HepG2 (cell line): Measurements from ENCODE around the gene VSIG10L2.

Experiments used
- BRCA1 ChIP-seq: sonication (generic); formaldehyde crosslinking; IDR thresholded peaks from 2 replicates; pipeline ENCODE4 v1.4.0; 2020; ENCODE audit warnings: missing genetic modification reagents
- CC2D1A ChIP-seq: sonication (generic); formaldehyde crosslinking; IDR thresholded peaks from 2 replicates; pipeline ENCODE4 v1.8.1; 2023; ENCODE audit warnings: mild to moderate bottlenecking, missing genetic modification reagents
- DPF2 ChIP-seq: sonication (generic); formaldehyde crosslinking; IDR thresholded peaks from 2 replicates; pipeline ENCODE4 v1.4.0; 2020; ENCODE audit warnings: mild to moderate bottlenecking, low read depth, missing genetic modification reagents, borderline replicate concordance
- PBX3 ChIP-seq: sonication (generic); formaldehyde crosslinking; IDR thresholded peaks from 2 replicates; pipeline ENCODE4 v1.8.1; 2023; ENCODE audit warnings: missing genetic modification reagents, inconsistent platforms, borderline replicate concordance
- ZFYVE20 ChIP-seq: sonication (generic); formaldehyde crosslinking; IDR thresholded peaks from 2 replicates; pipeline ENCODE4 v1.8.0; 2023; ENCODE audit warnings: low read depth, mild to moderate bottlenecking, moderate library complexity, missing genetic modification reagents, borderline replicate concordance
- ZNF629 ChIP-seq: sonication (generic); formaldehyde crosslinking; conservative IDR thresholded peaks from 2 replicates; pipeline ENCODE4 v1.5.0; 2020; ENCODE audit warnings: missing genetic modification reagents
- TF ChIP-seq, protein P1 (sequence below): sonication (generic); formaldehyde crosslinking; IDR thresholded peaks from 2 replicates; pipeline ENCODE4 v1.4.0; 2020; ENCODE audit warnings: missing genetic modification reagents
- TF ChIP-seq, protein P2 (sequence below): sonication (generic); formaldehyde crosslinking; IDR thresholded peaks from 2 replicates; pipeline ENCODE4 v1.8.1; 2023; ENCODE audit warnings: mild to moderate bottlenecking, inconsistent platforms, moderate library complexity, missing genetic modification reagents, borderline replicate concordance

DNA sequence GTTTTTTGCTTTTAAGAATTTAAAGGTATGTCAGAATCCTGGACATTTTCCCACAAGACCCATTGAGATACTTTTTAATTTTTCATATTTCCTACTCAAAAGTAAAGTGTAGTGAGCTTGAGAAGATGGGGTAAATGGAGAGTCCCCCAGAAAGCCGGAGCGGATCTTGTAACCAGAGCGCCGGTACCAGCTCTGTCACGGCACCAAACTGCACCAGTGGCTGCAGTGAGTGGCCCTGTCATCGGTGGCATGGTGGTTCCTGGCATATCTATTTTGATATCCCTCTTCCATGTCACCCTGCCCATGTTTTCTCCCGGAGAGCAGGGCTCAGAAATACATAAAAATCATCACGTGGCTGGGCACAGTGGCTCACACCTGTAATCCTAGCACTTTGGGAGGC lies 22.2 kb upstream of the VSIG10L2 start:
- no peak for TF ChIP-seq ZNF629 (CRISPR knock-in tag)
- TF ChIP-seq, protein P1, sequence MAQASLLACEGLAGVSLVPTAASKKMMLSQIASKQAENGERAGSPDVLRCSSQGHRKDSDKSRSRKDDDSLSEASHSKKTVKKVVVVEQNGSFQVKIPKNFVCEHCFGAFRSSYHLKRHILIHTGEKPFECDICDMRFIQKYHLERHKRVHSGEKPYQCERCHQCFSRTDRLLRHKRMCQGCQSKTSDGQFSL = no peak
- no peak for TF ChIP-seq DPF2 (CRISPR knock-in tag)
- no peak for TF ChIP-seq BRCA1 (CRISPR knock-in tag)
- no peak for TF ChIP-seq PBX3 (CRISPR knock-in tag)
- TF ChIP-seq ZFYVE20 = no peak
- TF ChIP-seq, protein P2, sequence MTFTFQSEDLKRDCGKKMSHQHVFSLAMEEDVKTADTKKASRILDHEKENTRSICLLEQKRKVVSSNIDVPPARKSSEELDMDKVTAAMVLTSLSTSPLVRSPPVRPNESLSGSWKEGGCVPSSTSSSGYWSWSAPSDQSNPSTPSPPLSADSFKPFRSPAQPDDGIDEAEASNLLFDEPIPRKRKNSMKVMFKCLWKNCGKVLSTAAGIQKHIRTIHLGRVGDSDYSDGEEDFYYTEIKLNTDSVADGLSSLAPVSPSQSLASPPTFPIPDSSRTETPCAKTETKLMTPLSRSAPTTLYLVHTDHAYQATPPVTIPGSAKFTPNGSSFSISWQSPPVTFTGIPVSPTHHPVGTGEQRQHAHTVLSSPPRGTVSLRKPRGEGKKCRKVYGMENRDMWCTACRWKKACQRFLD (CRISPR knock-in tag) = no peak
- no peak for TF ChIP-seq CC2D1A (CRISPR knock-in tag)
